GM20431 (cell line): ENCODE data around the gene GPR137.

Experiments
- in situ Hi-C: fragments of 300-500 bp; cut with MseI, MboI; formaldehyde crosslinking; loops from one replicate; pipeline ENCODE4 v1.15.0; 2020; ENCODE audit warnings: low sequenced_read_pairs; ENCODE audit not compliant: unreplicated experiment

Gene GPR137

GRCh38 chr11:64283092-64283491 is 2.6 kb upstream of the GPR137 start:
- in situ Hi-C loops: no loop called here

- in situ Hi-C loops: no loop called here
Observed at GRCh38 chr11:64284048-64284961, 1.3 kb upstream of the GPR137 start, which contains the start of gene BAD. Gene BAD (minus strand): TSS chr11:64284665. CDS start chr11:64284368, 297 bp downstream.

GRCh38 chr11:64285885-64286800 is 495 bp downstream of the GPR137 start:
- in situ Hi-C loops: no loop called here

GRCh38 chr11:64286801-64287159 is 1.1 kb downstream of the GPR137 start:
- in situ Hi-C loops: no loop called here

GRCh38 chr11:64287676-64288352 is 2.2 kb downstream of the GPR137 start:
- in situ Hi-C loops: no loop called here

- in situ Hi-C loops: no loop called here
Observed at GRCh38 chr11:64288353-64288750, 2.7 kb downstream of the GPR137 start.

- in situ Hi-C loops: no loop called here
Observed at GRCh38 chr11:64289002-64289564, 3.4 kb downstream of the GPR137 start.

GRCh38 chr11:64290352-64291261 is 5.0 kb downstream of the GPR137 start:
- in situ Hi-C loops: no loop called here

GRCh38 chr11:64291262-64291751 is 5.7 kb downstream of the GPR137 start, which contains the start of gene KCNK4:
Gene KCNK4 (plus strand): TSS chr11:64291302. CDS start chr11:64293019, 1,717 bp downstream.
- in situ Hi-C loops: no loop called here

- in situ Hi-C loops: no loop called here
Observed at GRCh38 chr11:64291752-64292459, 6.3 kb downstream of the GPR137 start.

- in situ Hi-C loops: no loop called here
Observed at GRCh38 chr11:64292460-64293254, 7.0 kb downstream of the GPR137 start.

- in situ Hi-C loops: no loop called here
Observed at GRCh38 chr11:64294774-64295173, 9.1 kb downstream of the GPR137 start.

GRCh38 chr11:64295760-64296159 is 10.1 kb downstream of the GPR137 start:
- in situ Hi-C loops: no loop called here

- in situ Hi-C loops: no loop called here
Observed at GRCh38 chr11:64296236-64296635, 10.6 kb downstream of the GPR137 start.

- in situ Hi-C loops: no loop called here
Observed at GRCh38 chr11:64296830-64297698, 11.4 kb downstream of the GPR137 start.

GRCh38 chr11:64297699-64298358 is 12.2 kb downstream of the GPR137 start:
- in situ Hi-C loops: no loop called here
